Measurements from ENCODE around the gene TTC33.

GRCh38 chr5:40605295-40605958, 150.3 kb downstream of the TTC33 start:
- TF ChIP-seq POLR2A (IDR thresholded peaks at IDR 0.05; ENCODE audit: low read depth, low read length) (no peak), POLR2AphosphoS5 (IDR thresholded peaks at IDR 0.05; ENCODE audit: low read depth, low read length) (no peak), TAF1 (IDR thresholded peaks at IDR 0.05; ENCODE audit: low read depth, low read length) (no peak), PAX5 (IDR thresholded peaks at IDR 0.05; ENCODE audit: insufficient read depth, low read length, severe bottlenecking) (no peak), SPI1 (IDR thresholded peaks at IDR 0.05; ENCODE audit: low read depth, low read length) (no peak)

Data from GM12891 (cell line).